Peyer's patch (tissue), 4 donors: ENCODE measurements around the gene NTRK2.

Experiments used
- CTCF ChIP-seq, 6 experiments: fragments of 450-650 bp in 4 of 6; fragments of 200-600 bp in 2 of 6; sonication (generic) in 1 of 6; IDR thresholded peaks; one replicate each; pipeline ENCODE4 v1.5.1; 2017 to 2019; ENCODE audit warnings: antibody characterized with exemption in 6 of 6, mild to moderate bottlenecking in 3 of 6, moderate library complexity in 1 of 6
- POLR2A ChIP-seq, 2 donors: fragments of 450-650 bp; IDR thresholded peaks; one replicate each; pipeline ENCODE4 v1.5.1; 2017; ENCODE audit warnings: antibody characterized with exemption in 2 of 2, mild to moderate bottlenecking in 2 of 2, moderate library complexity in 2 of 2

- TF ChIP-seq CTCF (IDR thresholded peaks at IDR 0.05) (no peak), POLR2A (IDR thresholded peaks at IDR 0.05) (no peak)
Observed at GRCh38 chr9:84832453-84832852, 162.9 kb downstream of the NTRK2 start.
